Measurements from ENCODE around the gene S100A4.

The S100A4 gene

DNA sequence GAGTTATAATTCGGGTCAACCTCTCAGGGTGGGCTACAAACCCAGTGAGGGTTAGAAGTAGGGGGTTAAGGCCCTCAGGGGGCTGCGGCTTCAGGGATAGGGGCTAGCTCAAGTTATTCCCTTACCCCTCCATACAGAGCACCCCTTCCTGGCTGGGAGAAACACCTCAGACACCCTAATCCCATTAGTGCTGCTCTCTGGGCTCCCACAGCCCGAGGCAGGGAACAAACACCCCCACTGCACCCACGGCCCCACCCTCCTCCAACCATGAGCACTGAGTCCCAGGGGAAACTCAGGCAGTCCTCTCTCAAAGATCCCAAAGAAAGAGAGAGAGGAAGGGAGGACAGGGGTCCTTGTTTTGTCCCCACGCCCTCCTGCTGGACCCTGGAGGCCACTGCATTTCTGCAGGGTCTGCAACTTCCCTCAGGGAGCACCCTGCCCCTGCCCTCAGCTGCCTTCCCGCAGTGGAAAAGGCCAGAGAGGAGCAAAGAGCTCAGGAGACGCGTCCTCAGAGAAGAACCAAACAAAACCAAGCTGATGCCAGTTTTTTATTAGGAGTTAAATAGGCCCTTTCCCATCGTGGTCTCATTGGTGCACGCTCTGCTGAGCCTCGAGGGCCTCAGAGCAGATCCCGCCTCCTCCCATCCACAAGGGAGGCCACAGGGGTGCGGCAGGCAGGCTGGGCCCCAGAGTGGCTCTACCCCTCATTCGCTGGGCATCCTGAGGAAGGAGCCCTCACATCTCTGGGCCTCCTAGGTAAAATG is 1.4 kb upstream of the S100A4 start:
- peak; percentile 71 for DNase-seq

DNA sequence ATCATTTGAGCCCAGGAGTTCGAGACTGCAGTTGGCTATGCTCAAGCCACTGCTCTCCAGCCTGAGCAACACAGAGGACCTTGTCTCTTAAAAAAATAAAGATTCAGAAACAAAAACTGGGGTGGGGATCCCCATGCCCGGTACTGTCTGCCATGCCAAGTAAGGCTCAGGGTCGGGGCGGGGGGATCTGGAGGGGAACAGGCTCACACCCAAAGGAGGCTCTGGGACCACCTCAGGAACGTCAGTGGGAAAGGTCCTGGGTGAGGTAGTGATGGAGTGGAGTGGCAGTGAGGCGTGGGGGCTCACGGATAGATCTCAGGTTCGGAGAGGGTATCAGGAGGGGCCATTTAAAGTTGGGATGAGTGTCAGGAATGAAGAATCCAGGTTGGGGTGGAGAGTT is 765 bp upstream of the S100A4 start:
- no peak for DNase-seq

DNA sequence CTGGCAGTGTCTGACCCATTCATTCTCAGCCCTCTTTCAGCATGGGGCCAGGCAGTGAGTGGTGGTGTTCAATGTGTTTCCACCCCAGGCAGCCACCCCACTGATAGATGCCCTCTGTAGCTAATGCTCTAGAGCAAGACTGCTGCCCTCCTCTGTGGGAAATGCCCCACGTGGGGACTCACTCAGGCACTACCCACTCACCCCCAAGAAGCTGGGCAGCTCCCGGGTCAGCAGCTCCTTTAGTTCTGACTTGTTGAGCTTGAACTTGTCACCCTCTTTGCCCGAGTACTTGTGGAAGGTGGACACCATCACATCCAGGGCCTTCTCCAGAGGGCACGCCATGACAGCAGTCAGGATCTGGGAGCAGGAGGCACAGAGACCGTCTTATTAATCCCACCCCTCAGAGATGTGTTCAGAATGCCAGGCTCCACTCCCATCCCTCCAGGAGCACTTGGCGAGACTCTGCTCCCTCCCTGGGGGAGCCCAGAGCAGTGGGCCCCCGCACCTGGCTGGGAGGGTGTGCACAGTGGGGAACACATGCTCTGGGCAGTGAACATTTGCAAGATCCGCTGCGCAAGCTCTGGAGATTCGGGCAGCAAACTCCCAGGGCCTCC is 1.0 kb downstream of the S100A4 start:
- DNase-seq, result no peak

DNA sequence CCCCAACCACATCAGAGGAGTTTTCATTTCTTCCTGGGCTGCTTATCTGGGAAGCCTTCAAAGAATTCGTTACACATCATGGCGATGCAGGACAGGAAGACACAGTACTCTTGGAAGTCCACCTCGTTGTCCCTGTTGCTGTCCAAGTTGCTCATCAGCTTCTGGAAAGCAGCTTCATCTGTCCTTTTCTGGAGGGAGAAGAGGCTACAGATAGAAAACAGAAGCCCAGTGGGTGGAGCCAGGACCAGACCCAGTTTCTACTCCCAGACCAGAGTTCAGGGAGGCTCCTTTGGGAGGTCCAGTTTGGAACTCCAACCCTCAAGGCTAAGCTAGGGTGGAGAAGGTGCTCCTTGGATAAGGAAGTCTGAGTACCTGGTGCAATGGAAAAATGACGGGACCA is 1.9 kb downstream of the S100A4 start:
- DNase-seq, result no peak

DNA sequence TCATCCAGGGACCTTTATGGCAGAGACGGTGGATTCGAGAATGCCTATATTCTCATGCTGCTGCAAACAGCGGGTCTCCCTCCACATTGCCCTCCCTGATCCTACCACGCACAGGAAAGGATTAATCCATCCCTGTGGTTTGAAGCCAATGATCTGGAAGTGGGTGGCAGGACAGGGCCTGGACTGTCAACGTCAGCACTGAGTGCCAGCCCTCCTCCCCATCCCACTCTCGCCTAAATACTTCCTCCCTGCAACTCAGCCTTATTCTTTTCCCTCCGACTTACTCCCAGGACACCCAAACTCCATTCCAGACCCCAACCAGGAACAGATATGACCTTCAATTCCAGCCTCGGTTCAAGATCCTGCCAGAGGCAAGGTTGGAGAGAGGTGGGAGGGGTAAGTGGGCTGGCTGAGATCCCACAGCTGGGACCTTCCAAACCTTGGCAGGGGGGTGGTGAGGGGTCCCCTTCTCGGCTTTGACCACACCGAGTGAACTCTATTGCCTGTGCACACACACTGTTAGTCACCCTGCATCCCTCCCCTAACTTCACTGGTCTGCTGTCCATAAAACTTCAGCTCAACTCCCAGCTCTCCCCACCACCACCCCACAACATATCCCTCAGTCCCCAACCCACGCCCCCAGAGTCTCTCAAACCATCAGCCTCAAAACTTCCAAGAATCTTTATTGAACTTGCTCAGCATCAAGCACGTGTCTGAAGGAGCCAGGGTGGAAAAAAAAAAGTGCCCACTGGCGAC is 2.5 kb downstream of the S100A4 start:
- DNase-seq, result no peak

DNA sequence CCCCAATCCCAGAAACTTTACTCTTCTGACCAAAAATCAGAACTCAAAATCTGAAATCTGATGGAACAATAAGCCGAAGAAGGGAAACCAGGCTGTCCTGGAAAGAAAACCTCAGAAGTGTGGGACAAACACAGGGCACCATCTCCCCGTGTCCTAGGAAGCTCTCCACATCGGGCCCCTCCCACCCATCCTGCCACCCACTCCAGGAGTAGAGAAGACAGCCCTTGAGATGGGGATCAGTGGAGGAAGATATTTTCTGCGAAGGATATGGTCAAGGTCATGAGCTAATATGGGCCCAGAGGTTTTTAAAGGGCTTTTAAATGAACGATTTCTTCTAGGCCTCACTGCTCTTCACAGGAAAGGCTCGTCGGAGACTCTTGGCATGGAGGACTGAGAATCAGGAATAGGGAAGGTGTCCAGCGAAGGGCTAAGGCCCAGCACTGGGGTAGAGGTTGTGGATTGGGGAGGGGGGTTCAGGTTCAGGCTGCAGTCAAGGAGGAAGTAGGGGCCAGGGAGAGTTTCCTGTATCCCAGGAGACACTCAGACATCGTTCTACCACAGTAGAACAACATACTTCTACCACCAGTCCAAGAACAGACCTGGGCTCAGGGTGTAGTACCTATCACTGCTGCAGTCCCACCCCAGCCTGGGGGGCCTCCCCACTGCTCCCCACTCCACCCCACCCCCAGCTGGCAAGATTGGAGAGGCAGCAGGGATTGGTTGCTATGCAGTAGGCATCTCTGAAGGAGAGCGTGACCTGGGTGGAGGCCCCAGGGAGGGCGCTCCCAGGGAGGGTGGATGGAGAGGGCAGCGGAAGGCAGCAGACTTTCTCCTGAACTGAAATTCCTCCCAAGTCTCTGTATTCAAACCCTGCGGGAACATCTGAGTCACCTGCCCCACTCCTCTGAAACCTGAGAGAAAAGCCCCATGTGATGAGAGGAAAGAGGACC is 3.7 kb downstream of the S100A4 start:
- no peak for DNase-seq

DNA sequence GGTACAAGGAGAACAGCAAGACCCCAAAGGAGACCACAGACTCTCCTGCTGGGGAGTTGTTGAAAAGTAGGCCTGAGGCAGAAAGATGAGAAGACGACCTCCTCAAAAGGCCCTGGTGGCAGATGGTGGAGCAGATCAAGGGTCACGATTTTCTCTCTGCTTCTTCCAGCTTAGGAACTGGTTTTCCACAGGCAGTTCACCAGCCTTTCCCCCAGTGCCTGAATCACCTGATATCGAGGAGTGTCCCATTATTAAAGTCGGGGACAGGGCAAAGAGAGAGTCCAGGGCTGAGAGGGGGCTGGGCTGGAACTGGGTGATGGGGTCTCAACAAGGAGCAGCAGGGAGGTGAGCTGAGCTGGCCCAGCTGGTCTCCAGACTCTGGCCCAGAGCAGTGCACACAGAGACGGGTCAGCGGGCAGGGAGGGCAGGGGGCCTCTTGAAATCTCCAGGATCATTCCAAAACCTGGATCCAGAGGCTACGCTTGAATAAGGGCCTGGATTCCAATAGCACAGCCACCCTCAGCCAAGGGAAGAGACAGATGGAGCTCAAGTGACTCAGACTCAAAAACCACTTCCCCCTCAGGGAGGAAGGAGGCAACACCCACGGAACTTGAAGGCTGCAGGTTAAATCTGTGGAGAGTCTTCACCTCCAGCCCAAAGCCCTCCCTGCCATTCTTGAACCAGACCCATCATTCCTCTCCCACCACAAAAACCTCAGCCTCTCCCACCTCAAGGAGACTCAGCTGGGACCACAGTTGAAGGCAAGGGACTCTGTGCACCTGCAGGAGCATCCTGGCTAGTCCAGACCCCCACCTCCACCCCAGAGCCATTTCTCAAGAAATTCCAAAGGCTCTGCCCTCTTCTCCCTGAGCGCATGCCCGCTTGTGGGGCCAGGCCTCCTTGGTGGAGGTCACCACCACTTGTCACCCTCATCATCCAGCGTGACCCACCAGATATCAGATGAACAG is 4.9 kb downstream of the S100A4 start, which contains the start of gene S100A5:
TSS of gene S100A5 (minus strand) at position 541 of the 968 bp plus-strand sequence. CDS start 743 bp downstream, outside the sequence.
- peak; percentile 79 for DNase-seq

DNA sequence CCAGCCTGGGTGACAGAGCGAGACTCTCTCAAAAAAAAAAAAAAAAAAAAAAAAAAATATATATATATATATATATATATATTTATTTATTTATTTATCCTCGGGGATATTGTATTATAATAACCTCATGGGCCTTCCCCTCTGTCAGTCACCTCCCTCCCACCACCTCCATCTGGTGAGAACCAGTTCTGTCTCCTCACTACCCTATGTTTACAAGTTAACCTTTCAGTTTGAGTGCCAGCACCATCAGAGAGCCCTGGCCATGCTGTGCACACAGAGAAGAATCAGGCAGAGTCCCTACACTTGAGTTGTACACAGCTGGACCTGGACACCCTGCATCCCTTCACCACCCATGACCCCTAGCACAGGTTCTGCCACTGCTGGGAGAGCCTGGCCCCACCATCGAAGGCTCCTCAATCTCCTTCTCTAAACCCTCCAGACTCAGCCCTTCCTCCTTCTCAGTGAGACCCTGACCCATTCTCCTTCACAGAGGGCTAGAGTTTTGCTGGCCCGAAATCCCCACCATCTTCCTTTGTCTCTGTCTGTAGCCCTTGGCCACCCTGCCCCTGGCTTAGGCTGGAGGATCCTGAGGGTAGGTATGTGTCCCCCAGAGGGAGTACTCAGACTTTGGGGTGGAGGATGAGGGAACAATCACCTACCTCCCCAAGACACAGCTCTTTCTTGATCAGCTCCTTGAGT is 6.1 kb downstream of the S100A4 start:
- DNase-seq, result no peak

DNA sequence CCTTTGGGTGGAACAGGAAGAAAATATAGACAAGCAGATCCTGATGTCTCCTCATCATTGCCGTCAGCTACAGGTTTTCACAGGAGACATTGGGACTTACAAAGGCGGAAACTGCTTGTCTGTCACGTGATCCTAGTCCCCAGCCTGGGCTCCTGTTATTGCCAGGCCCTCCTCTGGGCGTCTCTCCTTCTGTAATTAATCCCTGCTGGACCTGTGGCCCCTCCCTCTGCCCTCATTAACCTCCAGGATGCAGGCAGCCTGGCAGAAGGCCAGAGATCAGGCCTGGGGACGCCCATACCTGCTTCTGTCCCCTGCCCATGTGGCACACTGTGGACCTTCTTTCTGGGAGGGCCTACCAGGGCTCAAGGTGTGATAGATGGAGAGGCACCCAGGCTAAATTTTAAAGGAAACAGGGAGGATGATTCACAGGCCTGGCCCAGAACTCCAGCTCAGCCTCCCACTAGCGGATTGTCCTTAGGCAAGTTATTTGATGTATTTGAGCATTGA is 7.2 kb downstream of the S100A4 start:
- DNase-seq, result peak; percentile 46

DNA sequence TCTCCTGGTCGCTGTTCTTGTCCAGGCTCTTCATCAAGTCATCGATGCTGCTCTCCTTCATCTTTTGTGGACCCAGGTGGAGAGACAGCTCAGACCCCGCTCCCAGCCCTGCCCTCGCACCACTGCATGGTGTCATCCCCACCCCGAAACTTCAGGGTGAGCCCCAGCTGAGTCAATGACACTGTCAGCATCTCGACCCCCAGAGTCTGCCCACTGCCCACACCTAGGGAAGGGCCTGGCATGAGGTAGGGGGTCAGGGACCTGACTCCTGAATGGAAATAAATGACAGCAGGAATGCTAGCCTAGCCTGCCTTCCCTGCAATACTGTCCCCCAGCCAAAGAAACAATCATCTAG is 8.3 kb downstream of the S100A4 start:
- no peak for DNase-seq

DNA sequence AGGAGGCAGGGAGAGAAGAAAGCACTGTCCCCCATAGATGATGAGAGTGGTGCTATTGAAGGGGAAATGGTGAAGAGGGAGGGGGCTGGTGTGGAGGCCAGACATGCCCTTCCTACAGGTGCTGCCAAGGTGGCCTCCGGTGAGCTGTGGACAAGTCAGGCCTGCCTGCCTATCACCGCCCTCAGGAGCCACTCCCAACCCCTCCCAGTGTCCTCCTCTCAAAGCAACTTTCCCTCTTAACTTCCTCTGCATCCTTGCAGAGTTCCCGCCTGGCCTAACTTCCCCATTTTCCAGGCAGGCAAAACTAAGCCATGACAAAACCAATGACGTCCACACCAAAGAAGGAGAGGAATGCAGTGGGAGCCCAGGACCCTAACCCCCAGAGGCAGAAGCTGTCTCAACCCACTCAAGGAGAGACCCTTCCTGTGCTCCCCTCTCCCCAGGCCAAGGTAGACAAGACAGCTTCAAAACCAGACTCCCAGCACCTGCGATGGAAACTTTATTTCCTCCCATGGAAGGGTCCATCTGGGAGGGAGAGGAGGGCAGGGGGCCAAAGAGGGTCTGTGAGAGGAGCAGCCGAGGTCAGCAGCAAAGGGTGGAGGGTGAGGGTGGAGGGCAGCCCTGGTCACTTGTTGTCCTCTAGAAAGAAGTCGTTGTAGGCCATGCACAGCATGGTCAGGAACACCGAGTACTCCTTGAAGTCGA is 8.8 kb downstream of the S100A4 start:
- DNase-seq, result no peak

DNA sequence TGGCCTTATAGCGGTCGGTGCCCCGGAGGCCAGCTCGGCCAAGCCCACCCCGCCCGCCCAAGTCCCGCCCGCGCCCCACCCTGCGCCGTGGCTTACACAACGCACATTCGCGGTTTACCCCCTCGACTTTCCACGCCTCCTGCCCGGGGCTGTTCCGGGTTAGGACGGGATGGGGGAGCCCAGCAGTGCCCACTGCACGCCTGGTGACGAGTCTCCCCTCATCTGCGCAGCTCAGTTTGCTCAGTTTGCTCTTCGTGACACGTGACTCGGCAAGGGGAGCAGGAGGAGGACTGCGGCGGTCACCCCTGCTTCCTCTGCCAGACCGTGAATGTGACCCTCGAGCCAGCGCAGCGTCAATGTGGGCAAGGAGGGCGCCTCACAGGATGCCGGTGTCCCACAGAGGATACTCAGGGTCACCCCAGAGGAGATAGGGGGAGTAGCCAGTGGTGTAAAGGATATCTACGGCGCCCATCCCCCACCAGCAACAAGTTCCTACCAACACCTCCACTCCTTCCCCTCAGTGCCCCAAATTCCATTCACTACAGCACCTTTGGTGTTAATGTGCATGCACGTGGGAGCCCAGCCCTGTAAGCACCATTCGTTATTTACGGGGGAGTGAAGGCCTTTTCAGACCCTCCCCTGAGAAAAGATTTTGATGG is 9.5 kb downstream of the S100A4 start:
- peak; percentile 97 for DNase-seq

DNA sequence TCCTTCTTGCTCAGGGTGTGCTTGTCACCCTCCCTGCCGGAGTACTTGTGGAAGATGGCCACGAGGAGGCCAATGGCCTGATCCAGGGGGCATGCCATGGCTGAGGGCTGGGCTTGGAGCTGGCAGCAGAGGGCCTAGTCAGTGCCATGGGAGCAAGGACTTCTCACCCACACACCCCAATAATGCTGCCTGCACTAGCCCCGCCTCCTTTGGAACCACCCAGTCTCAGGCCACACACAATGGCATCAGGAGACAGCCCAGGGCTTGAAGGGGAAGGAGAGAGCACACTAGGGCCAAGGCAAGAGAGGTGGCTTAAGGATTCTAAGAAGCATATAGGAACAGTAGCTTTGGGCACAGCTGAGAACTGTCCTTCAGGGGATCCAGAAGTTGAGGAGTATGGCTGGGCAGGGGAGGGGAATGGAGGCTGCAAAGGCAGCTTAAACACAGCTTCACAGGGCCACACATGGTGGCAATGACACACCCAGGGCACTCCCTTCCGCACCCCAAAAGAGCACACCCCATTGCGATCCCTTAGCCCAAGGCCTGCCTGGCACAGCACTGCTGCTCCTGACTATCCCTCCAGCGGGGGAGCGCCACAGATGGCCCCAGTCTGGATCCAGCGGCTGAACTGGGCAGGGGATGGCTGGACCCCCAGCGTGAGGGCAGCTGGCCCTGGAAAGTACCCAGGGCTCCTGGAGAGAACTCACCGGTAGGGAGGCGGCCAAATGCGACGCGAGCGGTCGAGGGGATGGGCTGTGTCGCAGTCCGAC is 10.2 kb downstream of the S100A4 start, which contains the start of gene S100A6:
TSS of gene S100A6 (minus strand) at position 750 of the 770 bp plus-strand sequence. CDS start at position 98, 652 bp downstream.
- DNase-seq, result peak; percentile 86

DNA sequence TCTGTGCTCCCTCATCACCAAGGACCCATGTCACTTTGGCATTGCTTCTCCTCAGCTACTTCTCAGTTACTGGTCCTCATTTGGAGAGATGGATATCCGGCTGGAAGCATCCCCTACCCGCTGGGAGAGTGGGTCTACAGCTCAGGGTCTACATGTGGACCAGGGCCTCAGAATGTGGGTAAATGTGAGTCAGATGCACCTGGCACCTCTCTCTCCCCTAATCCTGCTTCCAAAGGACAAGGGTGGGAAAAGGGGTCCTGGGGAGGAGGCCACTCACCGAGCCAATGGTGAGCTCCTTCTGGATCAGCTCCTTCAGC is 10.7 kb downstream of the S100A4 start:
- DNase-seq, result no peak

DNA sequence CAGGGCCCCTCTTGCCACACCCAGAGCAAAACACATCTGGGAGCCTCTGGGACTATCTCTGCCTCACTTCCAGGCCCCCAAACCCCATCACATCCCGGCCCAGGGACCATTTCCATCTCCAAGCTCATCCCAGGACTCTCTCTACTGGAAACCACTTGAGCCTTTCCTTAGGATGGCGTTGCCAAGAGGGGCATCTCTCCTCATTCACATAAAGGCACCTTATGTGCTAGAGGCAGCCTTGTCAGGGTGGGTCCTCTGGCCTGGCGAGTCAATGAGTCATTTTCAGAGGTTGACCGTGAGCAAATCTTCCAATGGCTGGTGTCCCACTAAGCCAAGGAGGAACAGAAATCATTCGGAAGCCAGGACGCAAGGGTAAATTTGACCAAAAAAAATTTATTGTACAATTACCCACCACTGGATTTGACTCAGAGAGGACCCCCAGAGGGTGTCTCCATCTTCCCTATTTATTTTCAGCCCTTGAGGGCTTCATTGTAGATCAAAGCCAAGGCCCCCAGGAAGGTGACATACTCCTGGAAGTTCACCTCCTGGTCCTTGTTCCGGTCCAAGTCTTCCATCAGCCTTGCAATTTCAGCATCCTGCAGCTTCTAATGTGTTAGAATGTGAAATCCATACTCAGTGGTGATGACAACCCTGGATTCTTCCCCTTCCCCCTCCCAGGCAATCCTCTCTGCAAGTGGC is 11.2 kb downstream of the S100A4 start:
- no peak for DNase-seq

DNA sequence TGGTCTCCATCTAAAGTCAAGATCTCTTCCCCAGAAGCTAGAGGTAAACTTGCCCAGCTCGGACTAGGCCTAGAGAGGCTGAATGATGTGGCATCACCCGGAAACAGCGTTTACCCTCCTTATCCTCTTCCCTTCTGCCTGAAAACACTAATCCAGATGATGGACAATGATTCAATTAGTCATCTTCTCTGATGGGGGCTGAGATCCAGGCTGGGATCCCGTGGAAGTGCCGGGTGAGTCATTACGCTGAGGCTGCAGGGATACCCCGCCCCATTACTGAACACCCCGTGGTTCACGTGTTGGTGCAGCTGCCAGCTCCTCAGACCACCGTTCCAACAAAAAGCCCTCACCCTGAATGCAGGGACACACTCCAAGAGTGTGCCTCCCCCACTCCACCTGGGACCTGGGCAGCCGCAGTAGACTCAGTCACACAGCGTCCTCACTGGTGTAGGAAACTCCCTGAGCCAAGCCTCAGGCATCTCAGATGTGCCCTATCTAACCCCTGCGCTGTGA is 11.9 kb downstream of the S100A4 start:
- peak; percentile 41 for DNase-seq

DNA sequence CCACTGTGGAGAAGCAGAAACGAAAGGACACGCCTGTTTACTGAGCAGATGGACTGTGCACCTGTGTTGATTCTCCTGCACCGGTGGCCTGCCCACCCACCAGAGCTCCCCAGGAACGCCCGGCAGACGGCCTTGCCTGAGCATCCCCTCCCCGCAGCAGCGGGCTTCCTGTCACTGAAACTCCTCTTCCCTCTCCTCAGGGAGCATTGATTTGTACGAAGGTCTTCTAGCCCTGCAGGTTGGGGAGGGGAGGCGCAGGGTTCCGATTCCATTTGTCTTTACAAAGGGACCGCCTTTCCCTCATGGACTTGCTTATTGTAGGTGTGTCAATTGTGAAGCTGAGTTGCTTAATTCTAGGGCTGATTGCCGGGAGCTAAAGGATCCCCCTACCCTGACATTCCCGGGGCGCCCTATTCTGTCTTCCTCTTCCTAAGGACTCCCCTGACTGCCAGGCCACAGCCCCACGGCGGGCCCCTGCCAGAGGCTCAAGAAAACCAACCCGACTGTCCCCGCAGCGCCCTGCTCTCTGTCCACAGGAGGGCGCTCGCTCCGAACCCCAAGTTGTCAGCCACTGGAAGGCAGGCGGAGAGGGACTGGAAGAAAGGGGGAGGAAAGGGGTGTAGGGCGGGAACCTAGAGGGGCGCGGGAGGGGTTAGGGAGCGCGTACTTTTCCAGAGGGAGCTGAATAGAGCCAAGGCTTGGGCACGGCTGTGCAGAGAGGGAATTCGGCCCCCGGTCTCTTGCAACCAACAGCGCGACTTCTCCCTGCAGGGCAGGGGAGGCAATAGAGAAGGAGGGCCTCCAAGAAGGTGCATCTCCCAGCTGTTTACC is 12.6 kb downstream of the S100A4 start:
- peak; percentile 95 for DNase-seq
